Left hindlimb (tissue), 1 donor: ENCODE data around the gene PRG3.

Source experiments
- DNase-seq: peaks from one replicate; pipeline ENCODE4 v3.0.0-alpha.2; 2018

PRG3 gene

GRCh38 chr11:57380975-57381374, at the start of gene PRG3:
TSS of gene PRG3 (minus strand) at chr11:57381150. CDS start at chr11:57380708, 442 bp downstream.
- no peak for DNase-seq

GRCh38 chr11:57429946-57430345, 49.0 kb upstream of the PRG3 start:
- DNase-seq: no peak

- no peak for DNase-seq
These were observed 47.7 kb upstream of the PRG3 start for GRCh38 chr11:57428643-57429042.

- peak; percentile 90 for DNase-seq
These were observed 46.8 kb upstream of the PRG3 start for GRCh38 chr11:57427727-57428082.

GRCh38 chr11:57426929-57427726, 46.2 kb upstream of the PRG3 start, which contains the start of gene SLC43A3:
TSS of gene SLC43A3 (minus strand) at chr11:57427121. CDS start at chr11:57426172, 949 bp downstream.
- peak; percentile 92 for DNase-seq

- no peak for DNase-seq
These were observed 45.5 kb upstream of the PRG3 start for GRCh38 chr11:57426439-57426928.

GRCh38 chr11:57425565-57426438, 44.9 kb upstream of the PRG3 start:
- DNase-seq: peak; percentile 85

GRCh38 chr11:57424792-57425564, 44.0 kb upstream of the PRG3 start:
- peak; percentile 60 for DNase-seq

- no peak for DNase-seq
These were observed 43.3 kb upstream of the PRG3 start for GRCh38 chr11:57424137-57424791.

- no peak for DNase-seq
These were observed 41.7 kb upstream of the PRG3 start for GRCh38 chr11:57422669-57423068.

GRCh38 chr11:57421805-57422204, 40.9 kb upstream of the PRG3 start:
- no peak for DNase-seq

GRCh38 chr11:57421066-57421465, 40.1 kb upstream of the PRG3 start:
- no peak for DNase-seq

GRCh38 chr11:57419146-57419545, 38.2 kb upstream of the PRG3 start:
- no peak for DNase-seq

GRCh38 chr11:57418131-57418530, 37.2 kb upstream of the PRG3 start:
- no peak for DNase-seq

GRCh38 chr11:57417056-57417455, 36.1 kb upstream of the PRG3 start:
- DNase-seq: no peak

GRCh38 chr11:57416436-57416835, 35.5 kb upstream of the PRG3 start:
- DNase-seq: no peak

GRCh38 chr11:57414612-57415212, 33.8 kb upstream of the PRG3 start:
- DNase-seq: no peak

- DNase-seq: no peak
These were observed 32.7 kb upstream of the PRG3 start for GRCh38 chr11:57413681-57414080.

GRCh38 chr11:57410287-57410686, 29.3 kb upstream of the PRG3 start:
- DNase-seq: no peak

GRCh38 chr11:57409321-57410100, 28.6 kb upstream of the PRG3 start:
- no peak for DNase-seq

- no peak for DNase-seq
These were observed 27.8 kb upstream of the PRG3 start for GRCh38 chr11:57408771-57409170.
